A549 treated with DMSO at 1 μM for 4 hours (cell line): ENCODE data around the gene LRRC36. TPM values are rescaled to one million over a fixed set of nuclear protein-coding genes. Genes with fewer than 3 reads are reported as not detected.

ENCODE experiments used
- total RNA-seq: library from RNA; stranded (reverse); fragments of 200-300 nt; extraction: Qiagen RNA extraction; gene quantifications from 5 replicates; pipeline ENCODE4 v1.2.3, GENCODE V29; 2022; ENCODE audit warnings: low read depth

LRRC36 gene, protein sequence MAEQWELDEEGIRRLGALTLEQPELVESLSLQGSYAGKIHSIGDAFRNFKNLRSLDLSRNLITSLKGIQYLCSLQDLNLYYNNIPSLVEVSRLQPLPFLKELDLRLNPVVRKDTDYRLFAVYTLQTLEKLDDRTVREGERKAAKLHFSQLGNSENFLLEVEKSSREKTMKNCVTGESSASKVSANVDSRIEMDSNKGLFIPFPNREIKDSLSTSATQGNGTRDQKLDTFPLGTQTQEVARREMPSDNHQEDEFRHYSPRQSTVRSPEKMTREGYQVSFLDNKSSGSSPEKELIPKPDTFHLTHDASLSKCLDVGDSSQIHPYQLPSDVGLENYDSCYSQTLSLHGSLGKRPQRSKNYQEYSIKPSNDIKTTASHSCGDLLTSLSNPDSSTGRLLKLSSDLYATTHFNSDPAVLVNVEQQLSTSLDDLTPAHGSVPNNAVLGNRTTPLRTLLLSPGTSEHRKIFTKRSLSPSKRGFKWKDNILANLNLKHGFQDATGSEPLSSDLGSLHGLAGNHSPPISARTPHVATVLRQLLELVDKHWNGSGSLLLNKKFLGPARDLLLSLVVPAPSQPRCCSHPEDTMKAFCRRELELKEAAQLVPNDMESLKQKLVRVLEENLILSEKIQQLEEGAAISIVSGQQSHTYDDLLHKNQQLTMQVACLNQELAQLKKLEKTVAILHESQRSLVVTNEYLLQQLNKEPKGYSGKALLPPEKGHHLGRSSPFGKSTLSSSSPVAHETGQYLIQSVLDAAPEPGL
- 0.23 to 0.48 TPM (median 0.23 TPM) in 3 of 5 replicates, not detected in the others for total RNA-seq

DNA sequence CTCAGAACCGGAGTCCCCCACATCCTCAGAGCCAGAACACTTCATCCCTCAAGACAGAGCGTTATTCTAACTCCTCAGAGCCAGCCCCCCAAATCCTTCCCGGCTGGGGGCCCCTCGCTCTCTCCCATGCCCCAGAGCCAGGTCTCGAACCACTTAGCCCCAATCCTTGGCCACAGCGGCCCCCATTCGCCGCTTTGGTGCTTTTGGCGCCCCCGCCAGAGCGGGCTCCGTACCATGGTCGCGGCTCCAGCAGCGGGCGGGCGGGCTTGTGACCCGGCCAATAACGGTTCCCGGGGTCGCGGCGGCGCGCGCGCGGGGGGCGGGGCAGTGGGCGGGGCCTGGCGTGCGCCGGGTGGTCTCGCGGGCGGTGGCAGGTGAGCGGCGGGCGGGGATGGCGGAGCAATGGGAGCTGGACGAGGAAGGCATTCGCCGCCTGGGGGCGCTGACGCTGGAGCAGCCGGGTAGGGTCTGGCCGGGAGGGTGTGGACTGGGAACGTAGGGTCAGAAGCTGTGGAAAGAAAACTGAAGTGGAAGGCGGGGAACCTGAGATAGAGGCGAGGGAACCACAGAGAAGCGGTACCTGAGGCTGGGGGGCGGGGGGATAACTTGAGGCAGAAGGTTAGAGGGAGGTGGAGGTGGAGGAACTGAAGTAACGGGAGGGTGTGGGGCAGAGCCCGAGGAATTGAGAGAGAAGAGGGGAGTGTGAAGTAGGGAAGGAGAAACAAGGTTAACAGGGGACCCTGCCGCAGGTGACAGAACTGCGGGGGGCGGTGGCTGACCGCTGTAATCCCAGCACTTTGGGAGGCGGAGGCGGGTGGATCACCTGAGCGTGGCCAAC lies at the start of gene LRRC36, which contains the start of gene KCTD19:
TSS of gene LRRC36 (plus strand) at position 344 of the 838 bp plus-strand sequence. CDS start at position 392, 48 bp downstream.
TSS of gene KCTD19 (minus strand) at position 270 of the 838 bp plus-strand sequence. CDS start at position 236, 34 bp downstream.

DNA sequence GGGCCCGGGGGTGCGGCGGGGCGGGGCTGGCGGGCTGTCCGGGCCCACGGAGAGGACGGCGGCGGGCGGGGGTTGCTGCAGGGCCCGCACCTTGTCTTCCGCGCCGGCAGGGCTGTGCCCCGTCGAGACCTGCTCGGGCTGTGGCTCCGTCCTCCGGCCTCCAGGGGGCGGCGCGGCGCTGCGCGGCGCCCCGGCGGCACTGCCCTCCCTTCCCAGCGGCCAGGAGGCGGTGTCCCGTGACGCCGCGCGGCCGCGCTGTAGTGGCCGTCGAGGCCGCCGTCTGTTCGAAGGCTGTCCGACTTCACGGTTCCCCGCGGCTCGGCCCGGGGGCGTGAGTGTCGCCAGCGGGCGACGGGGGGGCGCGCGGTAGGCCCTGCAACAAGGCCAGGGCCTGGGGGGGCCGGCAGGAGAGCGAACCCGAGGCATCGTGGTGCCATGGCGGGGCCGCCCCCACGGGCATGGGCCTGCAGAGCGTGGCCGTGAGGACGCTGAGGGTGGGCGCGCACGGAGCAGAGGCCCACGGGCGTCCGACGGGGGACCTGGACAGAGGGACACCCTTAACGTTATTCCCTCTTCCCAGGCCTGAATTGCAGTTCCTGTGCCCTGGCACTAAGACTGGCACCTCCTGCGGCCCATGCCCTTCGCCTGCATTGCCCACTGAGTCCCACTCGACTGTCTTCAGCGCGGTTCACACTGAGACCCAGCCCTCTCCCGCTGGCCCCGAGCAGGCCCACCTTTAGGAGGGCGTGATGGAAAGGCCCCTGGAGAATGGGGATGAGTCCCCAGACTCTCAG lies 47.1 kb upstream of the LRRC36 start, which contains the start of gene PLEKHG4:
TSS of gene PLEKHG4 (plus strand) at position 237 of the 794 bp plus-strand sequence. CDS start at position 750, 513 bp downstream.

DNA sequence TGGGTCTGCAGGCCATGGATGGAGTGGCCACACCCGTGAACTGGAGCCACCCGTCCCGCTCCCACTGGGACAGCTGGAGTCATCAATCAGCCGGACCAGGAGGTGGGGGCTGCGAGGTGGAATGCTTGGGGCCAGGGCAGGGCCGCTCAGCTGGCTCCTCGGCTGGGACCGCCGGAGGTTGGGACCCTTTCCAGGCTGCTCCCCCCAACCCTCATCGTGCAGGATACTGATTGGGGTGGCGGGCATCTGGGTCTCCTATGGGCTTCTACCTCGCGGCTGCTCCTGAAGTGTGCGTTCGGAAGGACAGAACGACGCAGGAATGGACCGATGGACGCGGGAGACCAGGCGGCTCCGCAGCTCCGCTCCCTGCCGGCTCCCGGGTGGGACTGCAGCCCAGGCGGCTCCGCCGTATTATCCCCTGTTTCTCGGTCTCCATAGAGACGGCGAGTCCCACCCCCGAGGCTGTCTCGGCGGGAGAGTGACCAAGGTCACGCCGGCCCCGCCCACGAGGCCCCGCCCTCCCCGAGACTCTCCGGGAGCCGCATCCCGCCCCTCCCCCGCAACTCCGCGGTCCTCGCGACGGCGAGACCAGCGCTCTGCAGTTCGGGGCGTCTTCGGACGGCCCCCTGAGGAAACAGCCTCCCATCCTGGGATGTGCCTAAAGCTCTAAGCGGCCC lies 66.6 kb downstream of the LRRC36 start, which contains the start of gene TPPP3:
TSS of gene TPPP3 (minus strand) at position 388 of the 677 bp plus-strand sequence. CDS start 2,387 bp downstream, outside the sequence.

DNA sequence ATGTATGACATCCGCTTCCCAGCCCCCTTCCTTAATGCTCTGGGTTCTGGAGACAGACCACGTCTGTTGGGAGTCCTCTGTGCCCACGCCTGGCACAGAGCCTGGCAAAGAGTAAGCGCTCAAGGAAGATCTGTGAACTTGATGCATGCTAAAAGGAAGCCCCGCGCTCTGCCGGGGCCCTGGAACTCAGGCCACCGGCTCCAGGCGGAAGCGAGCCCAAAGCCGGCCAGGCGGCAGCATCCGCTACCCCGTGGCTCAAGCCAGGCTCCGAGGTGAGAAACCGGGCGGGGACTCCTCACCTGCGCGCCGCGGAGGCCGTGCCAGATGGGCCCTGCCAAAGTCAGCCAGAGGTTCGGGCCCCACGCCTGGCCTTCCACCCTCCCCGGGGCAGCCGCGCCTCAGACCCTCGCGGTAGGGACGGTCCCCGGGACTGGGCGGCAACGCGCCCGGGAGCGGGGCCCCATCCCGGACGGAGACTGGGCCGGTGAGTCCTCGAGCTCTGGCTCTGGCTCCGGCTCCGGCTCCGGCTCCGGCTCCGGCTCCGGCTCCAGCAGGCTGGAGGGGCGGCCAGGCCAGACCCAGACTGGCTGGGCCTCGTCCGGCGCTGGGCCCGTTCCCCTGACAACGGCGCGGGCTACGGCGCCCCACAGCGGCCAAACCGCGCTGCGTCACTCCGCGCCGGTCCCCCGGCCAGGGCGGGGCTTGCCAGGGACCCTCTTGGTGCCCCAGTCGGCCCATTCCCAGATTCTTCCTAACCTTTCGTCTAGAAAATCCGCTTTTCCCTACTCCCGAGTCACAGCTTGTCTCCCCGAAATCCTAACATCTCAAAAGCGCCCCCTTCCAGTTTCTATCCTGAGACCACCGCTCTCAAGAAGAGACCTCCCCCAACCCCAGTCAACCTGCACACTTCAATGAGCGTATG lies 89.5 kb downstream of the LRRC36 start, which contains the start of gene ZDHHC1:
TSS of gene ZDHHC1 (minus strand) at position 606 of the 922 bp plus-strand sequence. CDS start 8,702 bp downstream, outside the sequence.

DNA sequence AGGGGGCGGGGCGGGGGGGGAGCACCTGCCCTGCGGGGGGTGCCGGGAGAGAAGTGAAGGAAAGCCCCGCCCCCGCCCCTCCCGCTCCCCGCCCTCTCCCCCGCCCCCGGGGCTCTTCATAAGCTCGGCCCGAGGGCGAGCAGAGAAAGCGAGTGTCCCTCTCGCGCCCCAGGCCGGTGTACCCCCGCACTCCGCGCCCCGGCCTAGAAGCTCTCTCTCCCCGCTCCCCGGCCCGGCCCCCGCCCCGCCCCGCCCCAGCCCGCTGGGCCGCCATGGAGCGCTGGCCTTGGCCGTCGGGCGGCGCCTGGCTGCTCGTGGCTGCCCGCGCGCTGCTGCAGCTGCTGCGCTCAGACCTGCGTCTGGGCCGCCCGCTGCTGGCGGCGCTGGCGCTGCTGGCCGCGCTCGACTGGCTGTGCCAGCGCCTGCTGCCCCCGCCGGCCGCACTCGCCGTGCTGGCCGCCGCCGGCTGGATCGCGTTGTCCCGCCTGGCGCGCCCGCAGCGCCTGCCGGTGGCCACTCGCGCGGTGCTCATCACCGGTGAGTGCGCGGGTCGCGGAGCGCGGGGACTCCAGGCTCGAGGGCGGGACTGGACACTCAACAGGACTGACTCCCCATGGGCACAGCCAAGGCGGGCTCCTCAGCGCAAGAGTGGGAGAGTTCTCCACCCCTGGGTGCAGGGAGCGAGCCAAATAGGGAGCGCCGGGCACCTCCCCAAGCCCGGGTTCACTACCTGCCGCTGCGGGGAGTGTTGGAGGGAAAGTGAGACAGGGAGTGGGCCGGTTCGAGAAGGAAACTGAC lies 104.6 kb downstream of the LRRC36 start, which contains the start of gene HSD11B2:
TSS of gene HSD11B2 (plus strand) at position 145 of the 798 bp plus-strand sequence. CDS start at position 273, 128 bp downstream.

Other genes starting within 250 kb of the LRRC36 start
- 24.2 to 27.0 TPM (median 25.3 TPM) in 5 replicates for gene PHAF1, start 216.9 kb upstream of the LRRC36 start, total RNA-seq
- 6.2 to 8.7 TPM (median 7.8 TPM) in 5 replicates for gene B3GNT9, start 175.8 kb upstream of the LRRC36 start, total RNA-seq
- gene TRADD, start 166.9 kb upstream of the LRRC36 start, total RNA-seq = 14.3 to 19.1 TPM (median 18.5 TPM) in 5 replicates
- 6.1 to 10.3 TPM (median 7.8 TPM) in 5 replicates for gene FBXL8, start 166.9 kb upstream of the LRRC36 start, total RNA-seq
- gene HSF4, start 162.1 kb upstream of the LRRC36 start, total RNA-seq = 10.6 to 19.1 TPM (median 15.0 TPM) in 5 replicates
- gene NOL3, start 156.3 kb upstream of the LRRC36 start, total RNA-seq = 38.3 to 52.2 TPM (median 50.1 TPM) in 5 replicates
- gene MATCAP1, start 142.9 kb upstream of the LRRC36 start, total RNA-seq = 4.0 to 7.4 TPM (median 5.9 TPM) in 5 replicates
- 0.03 to 0.14 TPM (median 0.05 TPM) in 4 of 5 replicates, not detected in the other for gene EXOC3L1, start 136.7 kb upstream of the LRRC36 start, total RNA-seq
- 81.8 to 102 TPM (median 93.3 TPM) in 5 replicates for gene E2F4, start 134.7 kb upstream of the LRRC36 start, total RNA-seq
- gene ELMO3, start 127.7 kb upstream of the LRRC36 start, total RNA-seq = 0.87 to 1.7 TPM (median 1.3 TPM) in 5 replicates
- 82.5 to 101 TPM (median 88.7 TPM) in 5 replicates for gene TMEM208, start 99.7 kb upstream of the LRRC36 start, total RNA-seq
- 37.1 to 55.5 TPM (median 49.9 TPM) in 5 replicates for gene FHOD1, start 79.3 kb upstream of the LRRC36 start, total RNA-seq
- 1.1 to 1.8 TPM (median 1.7 TPM) in 5 replicates for gene SLC9A5, start 77.8 kb upstream of the LRRC36 start, total RNA-seq
- 13.3 to 19.0 TPM (median 18.7 TPM) in 5 replicates for gene PLEKHG4, start 47.3 kb upstream of the LRRC36 start, total RNA-seq
- gene KCTD19, start 74 bp upstream of the LRRC36 start, total RNA-seq = 0.20 to 0.37 TPM (median 0.28 TPM) in 4 of 5 replicates, not detected in the other
- 10.2 to 14.4 TPM (median 12.0 TPM) in 5 replicates for gene TPPP3, start 66.7 kb downstream of the LRRC36 start, total RNA-seq
- 5.3 to 6.9 TPM (median 6.3 TPM) in 5 replicates for gene ZDHHC1, start 89.7 kb downstream of the LRRC36 start, total RNA-seq
- gene HSD11B2, start 104.3 kb downstream of the LRRC36 start, total RNA-seq = 0.64 to 2.0 TPM (median 1.7 TPM) in 5 replicates
- 104 to 119 TPM (median 107 TPM) in 5 replicates for gene ATP6V0D1, start 154.3 kb downstream of the LRRC36 start, total RNA-seq
- not detected in 5 replicates for gene AGRP, start 156.7 kb downstream of the LRRC36 start, total RNA-seq
- 38.6 to 43.8 TPM (median 41.5 TPM) in 5 replicates for gene RIPOR1, start 202.0 kb downstream of the LRRC36 start, total RNA-seq
- gene CTCF, start 235.7 kb downstream of the LRRC36 start, total RNA-seq = 35.5 to 40.4 TPM (median 38.4 TPM) in 5 replicates